Measurements from ENCODE around the gene E4F1. TPM values are rescaled to one million over a fixed set of nuclear protein-coding genes. Genes with fewer than 3 reads are reported as not detected.

Gene E4F1
- total and polyA plus RNA-seq, 2 of the 13 experiments (the other 11 are each of a cell fraction or from before 2014, with no cell fraction given), result 13.8 to 19.5 TPM

- TF ChIP-seq PAX8 (CRISPR knock-in tag; IDR thresholded peaks at IDR 0.05; ENCODE audit: borderline replicate concordance) (no peak), RFXAP (CRISPR knock-in tag; IDR thresholded peaks at IDR 0.05; ENCODE audit: borderline replicate concordance) (no peak), ZNF484 (CRISPR knock-in tag; IDR thresholded peaks at IDR 0.05; ENCODE audit: borderline replicate concordance, low read depth) (no peak), ISX (CRISPR knock-in tag; conservative IDR thresholded peaks at IDR 0.05) (no peak), NR2F6 (IDR thresholded peaks at IDR 0.05) (peak; percentile 81), NR2F6 (CRISPR knock-in tag; IDR thresholded peaks at IDR 0.05) (peak; percentile 83), ZNF670 (CRISPR knock-in tag; IDR thresholded peaks at IDR 0.05; ENCODE audit: borderline replicate concordance) (no peak), ZNF709 (CRISPR knock-in tag; IDR thresholded peaks at IDR 0.05) (no peak), ZNF577 (CRISPR knock-in tag; IDR thresholded peaks at IDR 0.05; ENCODE audit: borderline replicate concordance, low read depth) (no peak), ASH2L (IDR thresholded peaks at IDR 0.05; ENCODE audit: insufficient read length, low read depth, low read length) (no peak), HMGXB4 (CRISPR knock-in tag; IDR thresholded peaks at IDR 0.05; ENCODE audit: borderline replicate concordance in 1 of 2, low read depth in 1 of 2) (0 out of 4 replicates have a peak, but pooled peaks of 1 of the 2 experiments have one; percentile 34), MAFG (CRISPR knock-in tag; IDR thresholded peaks at IDR 0.05) (no peak), FOXC1 (CRISPR knock-in tag; IDR thresholded peaks at IDR 0.05; ENCODE audit: borderline replicate concordance) (no peak), ATF7-NPFF (CRISPR knock-in tag; IDR thresholded peaks at IDR 0.05; ENCODE audit: low read depth) (no peak), ZNF569 (CRISPR knock-in tag; IDR thresholded peaks at IDR 0.05; ENCODE audit: borderline replicate concordance) (no peak), ELF3 (CRISPR knock-in tag; IDR thresholded peaks at IDR 0.05) (0 out of 2 replicates have a peak, but pooled peaks have one; percentile 29), ZFP62 (CRISPR knock-in tag; IDR thresholded peaks at IDR 0.05) (no peak), ZNF496 (CRISPR knock-in tag; IDR thresholded peaks at IDR 0.05; ENCODE audit: insufficient replicate concordance) (no peak), HOXA5 (CRISPR knock-in tag; IDR thresholded peaks at IDR 0.05) (no peak), USF2 (IDR thresholded peaks at IDR 0.05; ENCODE audit: low read depth, low read length) (no peak), USF2 (CRISPR knock-in tag; IDR thresholded peaks at IDR 0.05; ENCODE audit: borderline replicate concordance) (no peak), ISL2 (CRISPR knock-in tag; IDR thresholded peaks at IDR 0.05) (no peak)
- TF ChIP-seq, protein P1, sequence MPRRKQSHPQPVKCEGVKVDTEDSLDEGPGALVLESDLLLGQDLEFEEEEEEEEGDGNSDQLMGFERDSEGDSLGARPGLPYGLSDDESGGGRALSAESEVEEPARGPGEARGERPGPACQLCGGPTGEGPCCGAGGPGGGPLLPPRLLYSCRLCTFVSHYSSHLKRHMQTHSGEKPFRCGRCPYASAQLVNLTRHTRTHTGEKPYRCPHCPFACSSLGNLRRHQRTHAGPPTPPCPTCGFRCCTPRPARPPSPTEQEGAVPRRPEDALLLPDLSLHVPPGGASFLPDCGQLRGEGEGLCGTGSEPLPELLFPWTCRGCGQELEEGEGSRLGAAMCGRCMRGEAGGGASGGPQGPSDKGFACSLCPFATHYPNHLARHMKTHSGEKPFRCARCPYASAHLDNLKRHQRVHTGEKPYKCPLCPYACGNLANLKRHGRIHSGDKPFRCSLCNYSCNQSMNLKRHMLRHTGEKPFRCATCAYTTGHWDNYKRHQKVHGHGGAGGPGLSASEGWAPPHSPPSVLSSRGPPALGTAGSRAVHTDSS (CRISPR knock-in tag; conservative IDR thresholded peaks at IDR 0.05), result no peak
- TF ChIP-seq, protein P2, sequence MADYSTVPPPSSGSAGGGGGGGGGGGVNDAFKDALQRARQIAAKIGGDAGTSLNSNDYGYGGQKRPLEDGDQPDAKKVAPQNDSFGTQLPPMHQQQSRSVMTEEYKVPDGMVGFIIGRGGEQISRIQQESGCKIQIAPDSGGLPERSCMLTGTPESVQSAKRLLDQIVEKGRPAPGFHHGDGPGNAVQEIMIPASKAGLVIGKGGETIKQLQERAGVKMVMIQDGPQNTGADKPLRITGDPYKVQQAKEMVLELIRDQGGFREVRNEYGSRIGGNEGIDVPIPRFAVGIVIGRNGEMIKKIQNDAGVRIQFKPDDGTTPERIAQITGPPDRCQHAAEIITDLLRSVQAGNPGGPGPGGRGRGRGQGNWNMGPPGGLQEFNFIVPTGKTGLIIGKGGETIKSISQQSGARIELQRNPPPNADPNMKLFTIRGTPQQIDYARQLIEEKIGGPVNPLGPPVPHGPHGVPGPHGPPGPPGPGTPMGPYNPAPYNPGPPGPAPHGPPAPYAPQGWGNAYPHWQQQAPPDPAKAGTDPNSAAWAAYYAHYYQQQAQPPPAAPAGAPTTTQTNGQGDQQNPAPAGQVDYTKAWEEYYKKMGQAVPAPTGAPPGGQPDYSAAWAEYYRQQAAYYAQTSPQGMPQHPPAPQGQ (CRISPR knock-in tag; IDR thresholded peaks at IDR 0.05; ENCODE audit: borderline replicate concordance), result no peak
Observed at GRCh38 chr16:2226245-2226793, 2.9 kb downstream of the E4F1 start (continued).
